ENCODE data around the gene NKX6-1.

NKX6-1 gene

DNA sequence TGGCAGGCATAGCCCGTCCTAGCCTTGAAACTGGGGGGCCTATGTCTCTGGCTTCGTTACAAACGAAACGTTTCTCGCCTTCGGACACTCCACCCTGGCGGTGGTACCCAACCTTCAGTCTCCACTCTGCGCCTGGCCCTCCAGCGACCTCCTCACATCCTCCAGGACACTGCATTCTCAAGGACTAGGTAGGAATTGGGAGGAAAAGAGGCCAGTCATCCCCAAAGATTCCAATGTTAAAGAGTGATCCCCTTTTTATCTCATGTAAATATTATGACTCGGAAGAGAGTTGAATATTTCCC is 2.1 kb upstream of the NKX6-1 start:
- no peak overlapping the region for H3K4me3 ChIP-seq (ENCODE audit: low read depth, low read length)
- no peak for DNase-seq (ENCODE audit: low read depth)
- in situ Hi-C loops (cut with HindIII; ENCODE audit: low sequenced_read_pairs), result no loop called here
- TF ChIP-seq, protein P1, sequence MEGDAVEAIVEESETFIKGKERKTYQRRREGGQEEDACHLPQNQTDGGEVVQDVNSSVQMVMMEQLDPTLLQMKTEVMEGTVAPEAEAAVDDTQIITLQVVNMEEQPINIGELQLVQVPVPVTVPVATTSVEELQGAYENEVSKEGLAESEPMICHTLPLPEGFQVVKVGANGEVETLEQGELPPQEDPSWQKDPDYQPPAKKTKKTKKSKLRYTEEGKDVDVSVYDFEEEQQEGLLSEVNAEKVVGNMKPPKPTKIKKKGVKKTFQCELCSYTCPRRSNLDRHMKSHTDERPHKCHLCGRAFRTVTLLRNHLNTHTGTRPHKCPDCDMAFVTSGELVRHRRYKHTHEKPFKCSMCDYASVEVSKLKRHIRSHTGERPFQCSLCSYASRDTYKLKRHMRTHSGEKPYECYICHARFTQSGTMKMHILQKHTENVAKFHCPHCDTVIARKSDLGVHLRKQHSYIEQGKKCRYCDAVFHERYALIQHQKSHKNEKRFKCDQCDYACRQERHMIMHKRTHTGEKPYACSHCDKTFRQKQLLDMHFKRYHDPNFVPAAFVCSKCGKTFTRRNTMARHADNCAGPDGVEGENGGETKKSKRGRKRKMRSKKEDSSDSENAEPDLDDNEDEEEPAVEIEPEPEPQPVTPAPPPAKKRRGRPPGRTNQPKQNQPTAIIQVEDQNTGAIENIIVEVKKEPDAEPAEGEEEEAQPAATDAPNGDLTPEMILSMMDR (IDR thresholded peaks at IDR 0.05; ENCODE audit: low read depth, low read length, missing control alignments), result no peak

DNA sequence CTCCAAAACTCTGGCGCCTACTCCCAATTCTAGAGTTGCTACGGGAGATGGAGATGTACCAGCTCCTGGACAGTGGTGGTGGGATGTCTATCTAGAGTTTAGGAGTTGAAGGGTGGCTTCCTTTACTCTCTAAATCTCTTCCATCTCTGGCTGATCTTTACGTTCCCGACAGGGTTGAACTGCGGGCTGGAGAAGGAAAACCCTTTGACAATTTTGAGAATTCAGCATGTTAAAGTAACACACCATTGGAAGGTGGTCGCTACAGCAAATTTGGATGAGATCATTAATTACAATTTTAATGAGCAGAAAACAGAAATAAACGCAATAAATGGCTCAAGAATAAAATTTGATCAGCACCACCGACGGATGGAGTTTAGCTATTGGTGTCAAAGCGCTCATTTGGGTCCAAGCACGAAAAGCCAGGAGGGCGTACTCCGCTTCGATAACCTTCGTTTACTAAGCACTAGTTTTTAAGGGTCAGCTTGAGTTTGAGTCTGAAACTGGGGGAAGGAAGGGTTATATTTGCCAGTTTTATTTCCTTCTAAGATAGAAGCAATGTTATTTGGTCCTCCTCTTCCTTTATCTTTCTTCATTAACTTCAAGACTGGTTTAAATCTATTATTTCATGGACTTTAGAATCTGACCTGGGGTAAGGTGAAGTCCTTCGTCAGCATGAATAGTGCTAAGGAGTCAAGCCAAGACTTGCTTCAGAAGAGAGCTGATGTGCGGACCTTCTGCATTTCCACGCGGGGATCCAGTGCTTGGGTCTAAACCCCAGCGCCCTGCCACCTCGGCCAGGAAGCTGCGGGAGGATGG is 1.5 kb upstream of the NKX6-1 start:
- in situ Hi-C loops (cut with HindIII; ENCODE audit: low sequenced_read_pairs), result no loop called here
- DNase-seq (ENCODE audit: low read depth), result no peak
- H3K4me3 ChIP-seq (ENCODE audit: low read depth, low read length), result no peak overlapping the region
- TF ChIP-seq, protein P1 (IDR thresholded peaks at IDR 0.05; ENCODE audit: low read depth, low read length, missing control alignments), result no peak

DNA sequence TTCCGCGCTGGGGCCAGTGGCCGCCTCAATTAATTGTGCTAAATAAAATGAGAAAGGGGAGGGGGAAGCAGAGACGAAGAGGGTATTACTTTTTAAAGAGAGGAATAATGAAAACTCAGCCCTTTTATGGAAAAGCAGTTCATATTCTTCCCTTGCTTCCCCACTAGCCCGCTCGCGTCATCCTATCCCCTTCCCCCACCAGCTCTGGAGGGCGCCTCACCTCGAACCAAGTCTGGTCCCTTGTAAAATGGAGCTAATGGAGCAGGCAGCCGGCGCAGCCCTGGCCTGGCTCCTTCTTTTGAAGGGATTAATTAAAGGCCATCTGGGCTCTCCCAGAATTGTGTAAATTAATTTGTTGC is 511 bp upstream of the NKX6-1 start:
- in situ Hi-C loops (cut with HindIII; ENCODE audit: low sequenced_read_pairs), result no loop called here
- TF ChIP-seq, protein P1 (IDR thresholded peaks at IDR 0.05; ENCODE audit: low read depth, low read length, missing control alignments), result no peak
- peak overlapping the region; percentile 42 for H3K4me3 ChIP-seq (ENCODE audit: low read depth, low read length)
- no peak for DNase-seq (ENCODE audit: low read depth)

DNA sequence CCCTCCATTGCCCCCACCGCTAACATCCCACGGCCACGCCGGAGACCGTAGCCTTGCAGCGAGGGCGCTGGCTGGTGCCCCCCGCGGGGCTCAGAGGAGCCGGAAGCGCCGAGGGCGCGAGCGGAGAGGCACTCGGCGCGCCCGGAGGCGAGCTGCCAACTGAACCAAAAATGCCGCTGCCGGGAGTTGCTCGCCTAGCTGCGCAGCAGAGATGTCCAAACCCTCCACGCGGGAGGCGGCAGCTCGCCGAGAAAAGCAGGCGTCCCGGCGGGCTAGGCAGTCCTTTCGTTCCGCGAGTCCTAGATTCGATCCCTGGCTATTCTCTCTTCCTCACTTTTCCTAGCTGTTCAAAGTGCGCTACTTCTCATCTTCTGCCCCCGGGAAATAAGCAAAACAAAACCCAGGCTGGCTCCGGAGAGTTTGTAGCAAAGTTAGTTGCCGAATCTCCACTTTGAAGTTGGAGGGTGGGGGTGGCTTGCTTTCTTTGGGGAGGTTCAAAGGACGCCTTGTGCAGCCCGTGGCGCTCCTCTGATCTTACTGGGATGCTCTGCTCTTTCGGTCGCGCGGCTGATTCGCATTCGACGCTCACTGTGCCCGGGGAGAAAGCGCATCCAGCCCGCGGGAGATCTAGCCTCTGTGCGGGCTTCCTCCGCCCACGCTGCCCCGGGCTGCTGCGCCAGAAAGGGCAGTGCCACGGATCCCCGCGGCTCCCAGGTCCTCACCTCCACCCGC is 723 bp downstream of the NKX6-1 start:
- no peak for DNase-seq (ENCODE audit: low read depth)
- TF ChIP-seq, protein P1 (IDR thresholded peaks at IDR 0.05; ENCODE audit: low read depth, low read length, missing control alignments), result no peak
- peak overlapping the region; percentile 42 for H3K4me3 ChIP-seq (ENCODE audit: low read depth, low read length)
- in situ Hi-C loops (cut with HindIII; ENCODE audit: low sequenced_read_pairs), result no loop called here

DNA sequence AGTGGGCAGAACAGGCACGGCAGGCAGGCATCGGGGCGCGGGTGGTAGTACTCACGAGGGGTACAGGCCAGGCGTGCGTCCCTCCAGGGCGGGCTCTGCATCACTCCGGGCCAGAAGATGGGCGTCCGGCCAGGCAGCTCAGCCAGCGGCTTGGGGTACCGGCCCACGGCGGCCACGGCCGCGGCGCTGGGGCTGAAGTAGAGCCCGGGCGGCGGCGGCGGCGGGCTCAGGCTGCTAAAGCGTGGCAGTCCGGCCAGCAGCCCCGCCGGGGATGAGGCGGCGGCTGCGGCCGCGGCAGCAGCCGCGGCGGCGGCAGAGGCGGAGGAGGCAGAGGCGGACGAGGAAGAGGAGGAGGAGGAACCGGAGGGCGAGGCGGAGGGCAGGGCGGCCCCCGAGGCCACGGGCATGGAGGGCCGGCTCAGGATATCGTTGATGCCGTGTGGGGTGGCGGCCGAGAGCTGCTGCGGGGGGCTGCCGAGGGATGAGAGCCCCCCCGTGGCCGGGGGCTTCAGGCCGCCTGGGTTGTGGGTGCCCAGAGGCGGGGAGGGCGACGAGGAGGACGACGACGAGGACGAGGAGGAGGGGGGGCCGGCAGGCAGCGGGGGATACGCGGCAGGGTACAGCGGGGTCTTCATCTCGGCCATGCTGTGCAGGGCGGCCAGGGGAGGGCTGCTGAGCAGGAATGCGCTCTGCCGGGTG is 1.4 kb downstream of the NKX6-1 start:
- DNase-seq (ENCODE audit: low read depth), result no peak
- peak overlapping the region; percentile 42 for H3K4me3 ChIP-seq (ENCODE audit: low read depth, low read length)
- in situ Hi-C loops (cut with HindIII; ENCODE audit: low sequenced_read_pairs), result no loop called here
- TF ChIP-seq, protein P1 (IDR thresholded peaks at IDR 0.05; ENCODE audit: low read depth, low read length, missing control alignments), result no peak

DNA sequence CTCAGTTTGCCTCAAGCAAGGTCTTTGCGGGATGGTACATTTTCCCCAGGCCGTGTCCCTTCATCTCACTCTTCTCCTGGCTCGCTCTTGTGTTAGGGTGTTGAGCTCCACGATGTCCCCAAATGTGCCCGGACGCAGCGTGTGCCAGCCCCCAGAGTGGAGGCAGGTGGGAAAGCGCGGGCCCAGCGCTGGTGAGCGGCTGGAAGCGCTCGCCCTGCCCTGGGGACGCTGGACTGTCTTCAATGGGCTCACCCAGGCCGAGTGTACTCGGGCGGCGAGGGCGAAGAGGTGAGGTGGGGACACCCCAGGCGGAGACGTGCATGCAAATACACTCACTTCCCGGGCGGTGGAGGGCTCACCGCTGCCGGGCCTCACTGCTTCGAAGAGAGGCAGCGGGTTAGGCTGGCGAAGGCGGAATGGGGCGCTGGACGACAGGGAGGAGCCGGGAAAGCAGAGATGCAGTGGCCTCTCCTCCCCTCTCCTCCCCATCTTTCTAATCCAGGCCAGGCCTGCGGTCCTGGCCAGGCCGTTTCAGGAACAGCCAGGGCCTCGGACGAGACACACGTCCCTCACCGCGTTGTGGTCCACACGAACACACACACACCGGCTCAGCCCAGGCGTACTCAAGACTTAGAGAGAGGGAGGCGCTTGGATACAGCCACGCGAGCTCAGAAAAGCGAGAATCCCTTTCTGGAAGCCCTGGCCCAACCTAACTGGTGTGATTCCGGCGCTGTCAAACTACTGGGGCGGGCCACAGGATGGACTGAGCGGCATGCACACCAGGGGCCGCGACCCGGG is 2.2 kb downstream of the NKX6-1 start:
- no peak for DNase-seq (ENCODE audit: low read depth)
- TF ChIP-seq, protein P1 (IDR thresholded peaks at IDR 0.05; ENCODE audit: low read depth, low read length, missing control alignments), result no peak
- peak overlapping the region; percentile 20 for H3K4me3 ChIP-seq (ENCODE audit: low read depth, low read length)
- in situ Hi-C loops (cut with HindIII; ENCODE audit: low sequenced_read_pairs), result no loop called here
